ENCODE measurements around the gene PRDX1. TPM values are rescaled to one million over a fixed set of nuclear protein-coding genes. Genes with fewer than 3 reads are reported as not detected.
"Not testable (repeated sequence)": the region's sequence is repeated elsewhere in the genome, so short reads cannot be mapped to it uniquely, and the experiment has no call there.

PRDX1 gene
- total and polyA plus RNA-seq, 2 of the 13 experiments (the other 11 are each of a cell fraction or from before 2014, with no cell fraction given) = 761 to 1,898 TPM

DNA sequence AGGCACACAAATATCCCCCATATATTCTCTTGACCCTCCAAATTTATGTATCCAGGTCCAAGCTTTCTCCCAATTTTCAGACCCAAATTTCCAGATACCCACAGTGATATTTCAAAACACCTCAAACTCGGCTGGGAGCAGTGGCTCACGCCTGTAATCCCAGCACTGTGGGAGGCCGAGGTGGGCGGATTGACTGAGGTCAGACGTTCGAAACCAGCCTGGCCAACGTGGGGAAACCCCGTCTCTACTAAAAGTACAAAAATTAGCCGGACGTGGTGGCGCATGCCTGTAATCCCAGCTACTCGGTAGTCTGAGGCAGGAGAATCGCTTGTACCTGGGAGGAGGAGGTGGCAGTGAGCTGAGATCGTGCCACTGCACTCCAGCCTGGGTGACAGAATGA, 32.3 kb downstream of the PRDX1 start:
- H3K4me1 ChIP-seq (ENCODE audit: insufficient read depth, low read length) = peaks cover 29% of the 10 kb centered on the region
- TSS peak; percentile 56 for BruUV-seq (replicated peaks)
- H3K79me2 ChIP-seq (ENCODE audit: insufficient read depth, low read length); H2AFZ ChIP-seq (ENCODE audit: low read length); H4K20me1 ChIP-seq (ENCODE audit: insufficient read depth, low read length); DNase-seq (ENCODE audit: low spot score); H3K36me3 ChIP-seq (replicated peaks in 1 of 2; ENCODE audit: control insufficient read depth in 1 of 2, insufficient read depth in 2 of 2, low read length in 2 of 2); ATAC-seq; H3K27ac ChIP-seq (ENCODE audit: extremely low read length, insufficient read depth, low read length); CTCF ChIA-PET (ENCODE audit: low intra/inter-chr PET ratio, low total read pairs); H3K27me3 ChIP-seq (ENCODE audit: control insufficient read depth in 1 of 2, insufficient read depth in 2 of 2, low read length in 2 of 2); in situ Hi-C loops (cut with HindIII; ENCODE audit: extremely low pct_ligation_motif_present, low pct_unique_long_range_greater_than_20kb); intact Hi-C loops (cut with micrococcal nuclease; ENCODE audit: unreplicated experiment); FAIRE-seq; H3K9me3 ChIP-seq (ENCODE audit: low read length): not testable (repeated sequence)
- peak overlapping the region; percentile 83; the same call in 1 of the 2 replicates for H3K9ac ChIP-seq (ENCODE audit: insufficient read depth, low read depth, low read length)
- peak overlapping the region; percentile 73 for H3K4me2 ChIP-seq (ENCODE audit: low read depth, low read length)
- POLR2A ChIA-PET = interaction anchor here (0.9 to 5.3 kb wide), 4 partner anchors 11 to 478 kb away, joined by 3 to 51 read pairs (median 26); partner anchors contain the start of genes CCDC163, MMACHC, MUTYH and PRDX1
- H3K4me3 ChIP-seq (replicated peaks in 1 of 3; ENCODE audit: insufficient read depth in 1 of 3, low read depth in 2 of 3, low read length in 3 of 3) = peak overlapping the region; percentile 90 to 98 (median 93)
- WGBS (ENCODE audit: low lambda C conversion rate) = 48% methylated on average over 14 of the region's 14 CpGs
- TF ChIP-seq ZNF350 (CRISPR knock-in tag; IDR thresholded peaks at IDR 0.05; ENCODE audit: borderline replicate concordance, low read depth) = 0 out of 2 replicates have a peak, but pooled peaks have one; percentile 0
- peak; percentile 31; the same call in 1 of the 2 replicates for TF ChIP-seq ZBTB38 (CRISPR knock-in tag; IDR thresholded peaks at IDR 0.05)
- TF ChIP-seq GTF3A (CRISPR knock-in tag; conservative IDR thresholded peaks at IDR 0.05) = 0 out of 2 replicates have a peak, but pooled peaks have one; percentile 22

GRCh38 chr1:45488666-45489377, 32.9 kb downstream of the PRDX1 start:
- POLR2A ChIA-PET = interaction anchor here (0.9 to 5.3 kb wide), 4 partner anchors 12 to 477 kb away, joined by 3 to 51 read pairs (median 26); partner anchors contain the start of genes CCDC163, MMACHC, MUTYH and PRDX1
- H3K9ac ChIP-seq (ENCODE audit: insufficient read depth, low read depth, low read length) = no peak overlapping the region
- WGBS (ENCODE audit: low lambda C conversion rate) = 82% methylated on average over 10 of the region's 10 CpGs
- no peak overlapping the region for H2AFZ ChIP-seq (ENCODE audit: low read length)
- BruUV-seq (replicated peaks) = no TSS peak
- CTCF ChIA-PET (ENCODE audit: low intra/inter-chr PET ratio, low total read pairs) = no interaction called here
- no peak overlapping the region for H3K27ac ChIP-seq (ENCODE audit: extremely low read length, insufficient read depth, low read length)
- DNase-seq (ENCODE audit: low spot score) (no peak), FAIRE-seq (no peak), ATAC-seq (no peak)
- TF ChIP-seq GTF3A (CRISPR knock-in tag; conservative IDR thresholded peaks at IDR 0.05) = no peak
- no peak for TF ChIP-seq ZNF550 (CRISPR knock-in tag; IDR thresholded peaks at IDR 0.05; ENCODE audit: borderline replicate concordance)
- in situ Hi-C loops (cut with HindIII; ENCODE audit: extremely low pct_ligation_motif_present, low pct_unique_long_range_greater_than_20kb) (no loop called here), intact Hi-C loops (cut with micrococcal nuclease; ENCODE audit: unreplicated experiment) (no loop called here)
- H3K79me2 ChIP-seq (ENCODE audit: insufficient read depth, low read length) = peaks cover 2% of the 10 kb centered on the region
- H3K4me2 ChIP-seq (ENCODE audit: low read depth, low read length) = peak overlapping the region; percentile 73
- H3K36me3 ChIP-seq (replicated peaks in 1 of 2; ENCODE audit: control insufficient read depth in 1 of 2, insufficient read depth in 2 of 2, low read length in 2 of 2) = no peaks in the 10 kb centered on the region
- no peaks in the 10 kb centered on the region; a peak in 1 of 5 replicates for H3K27me3 ChIP-seq (ENCODE audit: control insufficient read depth in 1 of 2, insufficient read depth in 2 of 2, low read length in 2 of 2)
- H3K9me3 ChIP-seq (ENCODE audit: low read length) = no peaks in the 10 kb centered on the region
- no peaks in the 10 kb centered on the region for H4K20me1 ChIP-seq (ENCODE audit: insufficient read depth, low read length)
- no peak overlapping the region for H3K4me3 ChIP-seq (replicated peaks in 1 of 3; ENCODE audit: insufficient read depth in 1 of 3, low read depth in 2 of 3, low read length in 3 of 3)
- peaks cover 29% of the 10 kb centered on the region for H3K4me1 ChIP-seq (ENCODE audit: insufficient read depth, low read length)

Measured in HepG2 (cell line).